Measurements from ENCODE around the gene PALD1. TPM values are rescaled to one million over a fixed set of nuclear protein-coding genes. Genes with fewer than 3 reads are reported as not detected.

PALD1 gene
- total and polyA plus RNA-seq, 2 of the 4 experiments (the other 2 are of a cell fraction): 0.12 to 0.18 TPM

- H4K20me1 ChIP-seq (ENCODE audit: insufficient read depth, low read length): no peaks in the 10 kb centered on the region
Observed at GRCh38 chr10:70457759-70458305, 20.7 kb upstream of the PALD1 start.

More at GRCh38 chr10:70457759-70458305, 20.7 kb upstream of the PALD1 start:
- DNase-seq (no peak), ATAC-seq (ENCODE audit: low read depth) (no peak)
- H3K79me1 ChIP-seq (ENCODE audit: low read depth in 1 of 2, low read length in 2 of 2): no peaks in the 10 kb centered on the region
- H3K27ac ChIP-seq (ENCODE audit: insufficient read depth, low read length): no peak overlapping the region
- ChIA-PET CTCF (interaction anchor here (0.7 to 1.2 kb wide), 3 partner anchors 27 to 746 kb away, joined by 3 to 6 read pairs (median 3); no protein-coding TSS in a partner anchor), POLR2A (ENCODE audit: unreplicated experiment) (no interaction called here)
- H2BK20ac ChIP-seq (ENCODE audit: low read depth, low read length): no peak overlapping the region
- in situ Hi-C loops (cut with MboI; ENCODE audit: low sequenced_read_pairs): no loop called here
- H3K4ac ChIP-seq (ENCODE audit: low read depth, low read length): no peak overlapping the region
- peaks cover 2% of the 10 kb centered on the region; the same call in 1 of the 2 replicates for H3K4me1 ChIP-seq (ENCODE audit: control insufficient read depth, insufficient read depth, low read length)
- no peak for TF ChIP-seq CEBPB (IDR thresholded peaks at IDR 0.05; ENCODE audit: low read depth, low read length)
- H3K36me3 ChIP-seq (ENCODE audit: control insufficient read depth, insufficient read depth, low read length): no peaks in the 10 kb centered on the region
- no peak overlapping the region for H3K23ac ChIP-seq (ENCODE audit: low read depth, low read length)
- H4K91ac ChIP-seq (ENCODE audit: insufficient read depth, low read depth, low read length): no peak overlapping the region
- BruUV-seq (replicated peaks): no TSS peak
- H3K18ac ChIP-seq (ENCODE audit: low read depth, low read length): no peak overlapping the region
- peak overlapping the region; percentile 79 for H2AFZ ChIP-seq (replicated peaks; ENCODE audit: low read length, poor library complexity)
- H3K27me3 ChIP-seq (ENCODE audit: control insufficient read depth, insufficient read depth, low read length): peaks cover 30% of the 10 kb centered on the region
- no peak overlapping the region for H2AK9ac ChIP-seq (replicated peaks; ENCODE audit: low read depth, low read length, poor library complexity)
- no peak overlapping the region for H4K5ac ChIP-seq (ENCODE audit: low read depth, low read length)
- H3K9me1 ChIP-seq (ENCODE audit: insufficient read depth, low read length): no peaks in the 10 kb centered on the region; the same call in 1 of the 2 replicates
- intact Hi-C loops (cut with micrococcal nuclease): no loop called here
- H3K4me2 ChIP-seq (ENCODE audit: low read depth, low read length): no peak overlapping the region
- H2BK15ac ChIP-seq (ENCODE audit: low read depth, low read length): no peak overlapping the region
- no peaks in the 10 kb centered on the region for H3K9me3 ChIP-seq (ENCODE audit: control insufficient read depth, insufficient read depth, low read length)
- no peak overlapping the region for H3K56ac ChIP-seq (ENCODE audit: extremely low read depth, insufficient read depth, low read length)
- WGBS, 2 experiments (ENCODE audit: extremely low coverage in 2 of 2, insufficient read length in 1 of 2): 49% methylated on average over 3 of the region's 17 CpGs; no CpG with 5 or more reads in 1 of the 2 experiments
- no peak overlapping the region for H2BK120ac ChIP-seq (ENCODE audit: low read depth, low read length)
- H3K4me3 ChIP-seq (ENCODE audit: insufficient read depth, low read depth, low read length): no peak overlapping the region
- no peak overlapping the region for H3K14ac ChIP-seq (replicated peaks; ENCODE audit: low read depth, low read length)
- H2AK5ac ChIP-seq (ENCODE audit: low read depth, low read length): no peak overlapping the region
- H2BK5ac ChIP-seq (ENCODE audit: low read depth, low read length, poor library complexity, severe bottlenecking): no peak overlapping the region
- no peak overlapping the region for H3K9ac ChIP-seq (ENCODE audit: low read depth, low read length)
- dilution Hi-C loops (cut with HindIII; ENCODE audit: low sequenced_read_pairs, unreplicated experiment): no loop called here
- H4K8ac ChIP-seq (ENCODE audit: low read depth in 2 of 2, low read length in 2 of 2): no peak overlapping the region

Data from IMR-90 (cell line).